ENCODE results near the gene ZSCAN29. TPM values are rescaled to one million over a fixed set of nuclear protein-coding genes. Genes with fewer than 3 reads are reported as not detected.

ZSCAN29 gene
- polyA plus RNA-seq, 1 donor from 2014 or later, result 37.5 TPM

GRCh38 chr15:43329960-43330779, 40.7 kb downstream of the ZSCAN29 start, which contains the start of gene LCMT2:
Gene LCMT2, minus strand, starts transcription at chr15:43330573. Its CDS starts 84 bp downstream, at chr15:43330489.
- peak within 1 kb of the TSS; percentile 98 for H2AFZ ChIP-seq (ENCODE audit: low read depth, low read length)
- H3K27me3 ChIP-seq (ENCODE audit: insufficient read depth, low read depth, low read length), result no peaks in the 10 kb centered on the region
- H3K9me3 ChIP-seq (ENCODE audit: low read length), result no peaks in the 10 kb centered on the region
- peaks cover 14% of the 10 kb centered on the region for H3K79me2 ChIP-seq (replicated peaks; ENCODE audit: insufficient read depth, low read length)
- no peak for TF ChIP-seq SMC3 (conservative IDR thresholded peaks at IDR 0.05; ENCODE audit: poor library complexity)
- TF ChIP-seq RAD21 (conservative IDR thresholded peaks at IDR 0.05), result no peak
- peak; percentile 69 for TF ChIP-seq REST (IDR thresholded peaks at IDR 0.05; ENCODE audit: borderline replicate concordance)
- TF ChIP-seq EP300 (conservative IDR thresholded peaks at IDR 0.05; ENCODE audit: poor library complexity, severe bottlenecking), result peak; percentile 66
- TF ChIP-seq CTCF (IDR thresholded peaks at IDR 0.05; ENCODE audit: poor library complexity, severe bottlenecking), result peak; percentile 25
- TF ChIP-seq TAF1 (IDR thresholded peaks at IDR 0.05; ENCODE audit: low read depth), result peak; percentile 85
- no peak for TF ChIP-seq EZH2 (IDR thresholded peaks at IDR 0.05; ENCODE audit: borderline replicate concordance, insufficient read depth, low read length, poor library complexity, severe bottlenecking)
- peak; percentile 96 for TF ChIP-seq MXI1 (conservative IDR thresholded peaks at IDR 0.05; ENCODE audit: poor library complexity, severe bottlenecking)
- peak; percentile 93 for TF ChIP-seq POLR2AphosphoS5 (IDR thresholded peaks at IDR 0.05)
- H3K27ac ChIP-seq (ENCODE audit: low read length), result peak within 1 kb of the TSS; percentile 94
- H3F3A ChIP-seq (ENCODE audit: insufficient read depth, low read length, poor library complexity, severe bottlenecking), result no peaks in the 10 kb centered on the region
- peak within 1 kb of the TSS; percentile 89 for H3K4me2 ChIP-seq (ENCODE audit: low read length)
- peak within 1 kb of the TSS; percentile 75 for H3K4me3 ChIP-seq (ENCODE audit: low read length)
- H3K9me2 ChIP-seq (ENCODE audit: insufficient read depth, low read length), result no peaks in the 10 kb centered on the region
- H4K20me1 ChIP-seq (ENCODE audit: insufficient read depth), result no peaks in the 10 kb centered on the region
- H3K36me3 ChIP-seq (ENCODE audit: insufficient read depth, low read length), result peaks cover 7% of the 10 kb centered on the region
- peak within 1 kb of the TSS; percentile 90 for H3K9ac ChIP-seq (ENCODE audit: low read length)

GRCh38 chr15:43329217-43329959, 41.5 kb downstream of the ZSCAN29 start:
- Histone ChIP-seq H3K9ac (ENCODE audit: low read length) (peak overlapping the region; percentile 90), H3K27ac (ENCODE audit: low read length) (peak overlapping the region; percentile 94), H3K4me3 (ENCODE audit: low read length) (peak overlapping the region; percentile 75), H4K20me1 (ENCODE audit: insufficient read depth) (no peaks in the 10 kb centered on the region), H3K36me3 (ENCODE audit: insufficient read depth, low read length) (peaks cover 7% of the 10 kb centered on the region), H3K9me2 (ENCODE audit: insufficient read depth, low read length) (no peaks in the 10 kb centered on the region), H3K4me2 (ENCODE audit: low read length) (peak overlapping the region; percentile 81), H3K9me3 (ENCODE audit: low read length) (no peaks in the 10 kb centered on the region), H3K27me3 (ENCODE audit: insufficient read depth, low read depth, low read length) (no peaks in the 10 kb centered on the region), H3F3A (ENCODE audit: insufficient read depth, low read length, poor library complexity, severe bottlenecking) (no peaks in the 10 kb centered on the region), H2AFZ (ENCODE audit: low read depth, low read length) (peak overlapping the region; percentile 98), H3K79me2 (replicated peaks; ENCODE audit: insufficient read depth, low read length) (peaks cover 14% of the 10 kb centered on the region)
- TF ChIP-seq SMC3 (conservative IDR thresholded peaks at IDR 0.05; ENCODE audit: poor library complexity) (no peak), EP300 (conservative IDR thresholded peaks at IDR 0.05; ENCODE audit: poor library complexity, severe bottlenecking) (no peak), EZH2 (IDR thresholded peaks at IDR 0.05; ENCODE audit: borderline replicate concordance, insufficient read depth, low read length, poor library complexity, severe bottlenecking) (no peak), TAF1 (IDR thresholded peaks at IDR 0.05; ENCODE audit: low read depth) (no peak), MXI1 (conservative IDR thresholded peaks at IDR 0.05; ENCODE audit: poor library complexity, severe bottlenecking) (no peak), CTCF (IDR thresholded peaks at IDR 0.05; ENCODE audit: poor library complexity, severe bottlenecking) (no peak), REST (IDR thresholded peaks at IDR 0.05; ENCODE audit: borderline replicate concordance) (no peak), RAD21 (conservative IDR thresholded peaks at IDR 0.05) (no peak), POLR2AphosphoS5 (IDR thresholded peaks at IDR 0.05) (no peak)

Measured in neural cell (in vitro differentiated cells).